GM12864 (cell line): ENCODE measurements around the gene SRC.

ENCODE experiments used
- DNase-seq: peaks from one replicate; pipeline ENCODE4 v3.0.0-alpha.2; 2011; ENCODE audit warnings: low read depth
- H3K4me3 ChIP-seq: 2 replicates; pipeline ENCODE4 v1.5.1; 2011; ENCODE audit warnings: mild to moderate bottlenecking, low read depth, low read length, control low read depth
- TF ChIP-seq, protein P1 (sequence below): IDR thresholded peaks from 2 replicates; pipeline ENCODE4 v1.5.1; 2011; ENCODE audit warnings: low read depth, mild to moderate bottlenecking, moderate library complexity, low read length, control low read depth, inconsistent platforms; ENCODE audit errors: missing control alignments

SRC gene

DNA sequence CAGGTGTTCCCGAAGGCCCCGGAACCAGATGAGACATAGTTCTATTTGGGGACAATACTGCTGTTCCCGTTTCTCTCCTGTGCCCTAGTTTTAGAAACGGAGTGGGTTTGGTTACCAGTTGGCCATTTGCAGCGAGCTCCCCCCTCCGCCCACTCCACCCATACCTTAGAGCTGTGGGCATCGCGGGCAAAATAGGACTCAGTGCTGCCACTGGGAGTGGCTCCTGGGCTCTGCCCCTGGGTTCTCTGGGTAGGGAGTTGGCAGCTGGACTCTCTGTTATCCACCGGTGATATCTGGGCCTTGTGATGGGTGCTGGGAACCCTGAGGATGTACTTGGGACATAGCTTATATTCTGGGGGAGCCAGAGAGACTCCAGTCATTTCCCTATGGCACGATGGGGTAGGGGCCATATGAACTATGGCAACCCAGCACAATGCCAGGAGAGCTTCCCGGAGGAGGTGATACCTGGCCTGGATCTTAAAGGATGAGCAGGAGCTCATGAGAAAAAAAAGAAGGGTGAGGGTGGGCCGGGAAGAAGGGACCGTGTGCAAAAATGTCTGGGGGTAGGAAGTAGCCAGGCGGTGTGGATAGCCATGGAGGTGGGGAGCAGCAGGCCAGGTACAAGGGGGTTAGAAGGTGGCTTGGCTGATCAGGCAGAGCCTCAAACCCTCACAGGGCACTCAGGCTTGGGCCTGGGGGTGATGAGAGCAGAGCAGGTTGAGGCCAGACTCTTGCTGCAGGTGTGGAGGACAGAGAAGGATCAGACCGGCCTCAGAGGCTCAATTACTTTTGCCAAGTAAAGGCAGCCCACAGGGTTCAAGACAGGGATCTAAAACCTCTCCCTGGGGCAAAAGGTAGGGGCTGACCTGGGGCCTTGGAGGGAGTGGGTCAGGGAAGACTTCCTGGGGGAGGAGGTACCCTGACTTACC lies 9.6 kb downstream of the SRC start:
- TF ChIP-seq, protein P1, sequence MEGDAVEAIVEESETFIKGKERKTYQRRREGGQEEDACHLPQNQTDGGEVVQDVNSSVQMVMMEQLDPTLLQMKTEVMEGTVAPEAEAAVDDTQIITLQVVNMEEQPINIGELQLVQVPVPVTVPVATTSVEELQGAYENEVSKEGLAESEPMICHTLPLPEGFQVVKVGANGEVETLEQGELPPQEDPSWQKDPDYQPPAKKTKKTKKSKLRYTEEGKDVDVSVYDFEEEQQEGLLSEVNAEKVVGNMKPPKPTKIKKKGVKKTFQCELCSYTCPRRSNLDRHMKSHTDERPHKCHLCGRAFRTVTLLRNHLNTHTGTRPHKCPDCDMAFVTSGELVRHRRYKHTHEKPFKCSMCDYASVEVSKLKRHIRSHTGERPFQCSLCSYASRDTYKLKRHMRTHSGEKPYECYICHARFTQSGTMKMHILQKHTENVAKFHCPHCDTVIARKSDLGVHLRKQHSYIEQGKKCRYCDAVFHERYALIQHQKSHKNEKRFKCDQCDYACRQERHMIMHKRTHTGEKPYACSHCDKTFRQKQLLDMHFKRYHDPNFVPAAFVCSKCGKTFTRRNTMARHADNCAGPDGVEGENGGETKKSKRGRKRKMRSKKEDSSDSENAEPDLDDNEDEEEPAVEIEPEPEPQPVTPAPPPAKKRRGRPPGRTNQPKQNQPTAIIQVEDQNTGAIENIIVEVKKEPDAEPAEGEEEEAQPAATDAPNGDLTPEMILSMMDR = no peak
- no peak for DNase-seq
- H3K4me3 ChIP-seq = no peak overlapping the region

GRCh38 chr20:37356387-37356786 lies 10.4 kb downstream of the SRC start:
- no peak for DNase-seq
- TF ChIP-seq, protein P1 = no peak
- no peak overlapping the region for H3K4me3 ChIP-seq

GRCh38 chr20:37356961-37357371 lies 11.0 kb downstream of the SRC start:
- DNase-seq = no peak
- no peak overlapping the region for H3K4me3 ChIP-seq
- TF ChIP-seq, protein P1 = no peak

GRCh38 chr20:37357481-37358365 lies 11.8 kb downstream of the SRC start:
- TF ChIP-seq, protein P1 = no peak
- no peak for DNase-seq
- no peak overlapping the region for H3K4me3 ChIP-seq

GRCh38 chr20:37358366-37359150 lies 12.6 kb downstream of the SRC start:
- no peak overlapping the region for H3K4me3 ChIP-seq
- TF ChIP-seq, protein P1 = no peak
- no peak for DNase-seq

- DNase-seq = no peak
- TF ChIP-seq, protein P1 = no peak
Measured at GRCh38 chr20:37359331-37359730, 13.4 kb downstream of the SRC start.

More at GRCh38 chr20:37359331-37359730, 13.4 kb downstream of the SRC start:
- no peak overlapping the region for H3K4me3 ChIP-seq
